ENCODE measurements around the gene MGAT4B. TPM values are rescaled to one million over a fixed set of nuclear protein-coding genes. Genes with fewer than 3 reads are reported as not detected.

Gene MGAT4B
- polyA plus RNA-seq, 3 donors: 12.4 to 151 (median 14.3) TPM

DNA sequence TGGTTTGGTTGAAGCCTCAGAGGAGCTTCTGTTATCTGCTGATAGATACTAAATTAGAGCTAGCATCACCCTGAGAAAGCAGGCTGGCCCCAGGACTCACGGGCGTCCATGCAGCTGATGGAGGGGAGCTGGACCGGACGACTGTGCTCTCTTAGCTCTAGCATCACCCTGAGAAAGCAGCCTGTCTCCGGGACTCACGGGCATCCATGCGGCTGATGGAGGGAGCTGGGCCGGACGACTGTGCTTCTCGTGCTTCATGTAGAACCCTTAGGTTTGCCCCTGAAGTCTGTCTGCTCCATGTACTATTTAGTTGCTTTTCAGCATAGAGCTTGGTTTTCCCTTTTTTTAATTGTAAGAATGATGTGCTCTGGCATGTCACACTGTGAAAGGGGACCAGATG lies 29.2 kb downstream of the MGAT4B start:
- Mint-ChIP-seq H3K36me3 (peaks cover 33 to 59% of the 10 kb centered on the region in 2 donors), H3K4me3 (no peak overlapping the region), H3K27ac (peak overlapping the region; percentile 68 to 95 (median 91)), H3K4me1 (peaks cover 75% of the 10 kb centered on the region), H3K27me3 (ENCODE audit: low read depth in 3 of 3) (peaks cover 0 to 2% (median 0%) of the 10 kb centered on the region in 3 donors), H3K9me3 (no peaks in the 10 kb centered on the region)
- TF ChIP-seq, protein P1, sequence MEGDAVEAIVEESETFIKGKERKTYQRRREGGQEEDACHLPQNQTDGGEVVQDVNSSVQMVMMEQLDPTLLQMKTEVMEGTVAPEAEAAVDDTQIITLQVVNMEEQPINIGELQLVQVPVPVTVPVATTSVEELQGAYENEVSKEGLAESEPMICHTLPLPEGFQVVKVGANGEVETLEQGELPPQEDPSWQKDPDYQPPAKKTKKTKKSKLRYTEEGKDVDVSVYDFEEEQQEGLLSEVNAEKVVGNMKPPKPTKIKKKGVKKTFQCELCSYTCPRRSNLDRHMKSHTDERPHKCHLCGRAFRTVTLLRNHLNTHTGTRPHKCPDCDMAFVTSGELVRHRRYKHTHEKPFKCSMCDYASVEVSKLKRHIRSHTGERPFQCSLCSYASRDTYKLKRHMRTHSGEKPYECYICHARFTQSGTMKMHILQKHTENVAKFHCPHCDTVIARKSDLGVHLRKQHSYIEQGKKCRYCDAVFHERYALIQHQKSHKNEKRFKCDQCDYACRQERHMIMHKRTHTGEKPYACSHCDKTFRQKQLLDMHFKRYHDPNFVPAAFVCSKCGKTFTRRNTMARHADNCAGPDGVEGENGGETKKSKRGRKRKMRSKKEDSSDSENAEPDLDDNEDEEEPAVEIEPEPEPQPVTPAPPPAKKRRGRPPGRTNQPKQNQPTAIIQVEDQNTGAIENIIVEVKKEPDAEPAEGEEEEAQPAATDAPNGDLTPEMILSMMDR (IDR thresholded peaks at IDR 0.05): no peak
- H3K4me1 ChIP-seq (ENCODE audit: control insufficient read depth in 1 of 2, insufficient read depth in 2 of 2, low read length in 2 of 2): peaks cover 73 to 84% of the 10 kb centered on the region in 2 donors
- peaks cover 22 to 33% of the 10 kb centered on the region in 2 donors for H3K36me3 ChIP-seq (replicated peaks in 1 of 2; ENCODE audit: control insufficient read depth in 1 of 2, insufficient read depth in 2 of 2, low read length in 2 of 2)
- no peak overlapping the region for H3K9ac ChIP-seq (ENCODE audit: insufficient read depth, low read length, poor library complexity, severe bottlenecking)
- H3K9me3 ChIP-seq (replicated peaks in 1 of 2; ENCODE audit: control insufficient read depth in 1 of 2, insufficient read depth in 1 of 2, low read length in 2 of 2): no peaks in the 10 kb centered on the region
- H3K4me2 ChIP-seq (replicated peaks; ENCODE audit: extremely low read depth, low read length, poor library complexity, severe bottlenecking): peak overlapping the region; percentile 62
- peaks cover 92% of the 10 kb centered on the region for H4K20me1 ChIP-seq (ENCODE audit: insufficient read depth, low read length)
- peak overlapping the region in 1 of 3 experiments; percentile 46 for H3K4me3 ChIP-seq (replicated peaks in 1 of 3; ENCODE audit: low read depth in 2 of 3, low read length in 3 of 3)
- H3K79me2 ChIP-seq (ENCODE audit: insufficient read depth, low read length): peaks cover 76% of the 10 kb centered on the region
- H2AFZ ChIP-seq (ENCODE audit: insufficient read depth, low read depth, low read length, poor library complexity, severe bottlenecking): no peak overlapping the region
- peak overlapping the region; percentile 30 to 78 for H3K27ac ChIP-seq (ENCODE audit: low read depth in 1 of 2, low read length in 2 of 2)
- H3K27me3 ChIP-seq (ENCODE audit: control insufficient read depth in 2 of 2, insufficient read depth in 2 of 2, low read length in 2 of 2): no peaks in the 10 kb centered on the region
- intact Hi-C loops (cut with micrococcal nuclease): loop anchor here in 1 of 2 donors (2.0 kb wide), 1 partner anchor 15 kb away; no protein-coding TSS in a partner anchor
- DNase-seq: no peak
- 96% methylated on average over 10 of the region's 10 CpGs for WGBS (ENCODE audit: insufficient coverage)

- peaks cover 29 to 42% of the 10 kb centered on the region in 2 donors for H3K36me3 ChIP-seq (replicated peaks in 1 of 2; ENCODE audit: control insufficient read depth in 1 of 2, insufficient read depth in 2 of 2, low read length in 2 of 2)
- H3K4me2 ChIP-seq (replicated peaks; ENCODE audit: extremely low read depth, low read length, poor library complexity, severe bottlenecking): peak overlapping the region; percentile 37
- H3K27ac Mint-ChIP-seq: peak overlapping the region; percentile 60 to 93 (median 88)
- H3K27ac ChIP-seq (ENCODE audit: low read depth in 1 of 2, low read length in 2 of 2): peak overlapping the region; percentile 34 to 63
- TF ChIP-seq, protein P1 (IDR thresholded peaks at IDR 0.05): no peak
- intact Hi-C loops (cut with micrococcal nuclease): loop anchor here in 1 of 2 donors (2.0 kb wide), 1 partner anchor 14 kb away; no protein-coding TSS in a partner anchor
- no peak overlapping the region for H3K9ac ChIP-seq (ENCODE audit: insufficient read depth, low read length, poor library complexity, severe bottlenecking)
- 37% methylated on average over 8 of the region's 11 CpGs for WGBS (ENCODE audit: insufficient coverage)
- no peaks in the 10 kb centered on the region for H3K9me3 Mint-ChIP-seq
- H3K79me2 ChIP-seq (ENCODE audit: insufficient read depth, low read length): peaks cover 73% of the 10 kb centered on the region
- H3K4me1 ChIP-seq (ENCODE audit: control insufficient read depth in 1 of 2, insufficient read depth in 2 of 2, low read length in 2 of 2): peaks cover 79 to 94% of the 10 kb centered on the region in 2 donors
- H3K4me3 Mint-ChIP-seq: no peak overlapping the region
- no peaks in the 10 kb centered on the region for H3K27me3 ChIP-seq (ENCODE audit: control insufficient read depth in 2 of 2, insufficient read depth in 2 of 2, low read length in 2 of 2)
- peaks cover 39 to 62% of the 10 kb centered on the region in 2 donors for H3K36me3 Mint-ChIP-seq
- H3K4me1 Mint-ChIP-seq: peaks cover 78% of the 10 kb centered on the region
- H3K27me3 Mint-ChIP-seq (ENCODE audit: low read depth in 3 of 3): peaks cover 0 to 2% (median 0%) of the 10 kb centered on the region in 3 donors
- peaks cover 92% of the 10 kb centered on the region for H4K20me1 ChIP-seq (ENCODE audit: insufficient read depth, low read length)
- H3K9me3 ChIP-seq (replicated peaks in 1 of 2; ENCODE audit: control insufficient read depth in 1 of 2, insufficient read depth in 1 of 2, low read length in 2 of 2): no peaks in the 10 kb centered on the region
- peak in 2 of 3 donors; percentile 67 to 80 for DNase-seq
- no peak overlapping the region for H2AFZ ChIP-seq (ENCODE audit: insufficient read depth, low read depth, low read length, poor library complexity, severe bottlenecking)
- H3K4me3 ChIP-seq (replicated peaks in 1 of 3; ENCODE audit: low read depth in 2 of 3, low read length in 3 of 3): peak overlapping the region in 1 of 3 experiments; percentile 38
These were observed 30.2 kb downstream of the MGAT4B start for GRCh38 chr5:179776411-179776938.
